ENCODE results near the gene MT1F.

Gene MT1F

DNA sequence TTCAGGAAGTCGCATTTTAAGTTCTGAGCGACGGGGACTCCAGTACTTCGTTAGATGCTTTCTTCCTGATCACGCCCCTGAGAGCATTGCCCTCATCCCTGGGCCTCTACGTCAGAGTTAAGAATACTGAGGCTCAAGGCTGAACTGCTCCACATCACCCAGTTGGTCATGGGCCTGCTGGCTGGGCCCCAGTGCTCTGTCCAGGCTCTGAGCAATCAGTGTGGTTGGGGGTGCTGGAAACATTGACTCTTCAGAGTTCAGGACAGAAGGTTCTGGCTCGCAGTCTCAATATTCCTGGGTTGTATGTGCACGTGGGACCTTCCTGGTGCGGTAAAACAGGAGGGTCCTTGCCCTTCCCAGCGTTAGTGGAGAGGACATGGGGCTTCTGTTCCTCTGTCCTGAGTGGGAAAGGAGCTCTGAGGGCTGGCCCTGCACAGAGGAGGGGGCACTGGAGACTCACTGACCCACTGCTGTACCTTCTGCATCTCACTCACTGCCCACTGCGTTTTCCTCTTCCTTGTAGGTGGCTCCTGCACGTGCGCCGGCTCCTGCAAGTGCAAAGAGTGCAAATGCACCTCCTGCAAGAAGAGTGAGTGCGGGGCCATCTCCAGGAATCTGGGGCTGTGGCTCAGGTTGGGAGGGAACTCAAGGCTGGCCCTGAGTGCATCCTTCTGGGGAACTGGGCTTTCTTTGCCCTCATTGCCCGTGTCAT lies 31.7 kb upstream of the MT1F start:
- DNase-seq: no peak

DNA sequence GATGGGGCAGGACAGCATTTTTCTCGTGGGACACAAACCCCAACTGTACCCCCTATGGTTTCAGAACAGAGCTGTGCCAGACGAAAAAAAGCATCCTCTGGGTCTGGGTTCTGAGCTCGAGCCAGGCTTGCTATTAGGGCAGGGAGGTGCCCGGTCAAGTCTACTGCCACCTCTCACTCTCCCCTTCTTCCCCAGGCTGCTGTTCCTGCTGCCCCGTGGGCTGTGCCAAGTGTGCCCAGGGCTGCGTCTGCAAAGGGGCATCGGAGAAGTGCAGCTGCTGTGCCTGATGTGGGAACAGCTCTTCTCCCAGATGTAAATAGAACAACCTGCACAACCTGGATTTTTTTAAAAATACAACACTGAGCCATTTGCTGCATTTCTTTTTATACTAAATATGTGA lies 31.1 kb upstream of the MT1F start:
- no peak for DNase-seq

DNA sequence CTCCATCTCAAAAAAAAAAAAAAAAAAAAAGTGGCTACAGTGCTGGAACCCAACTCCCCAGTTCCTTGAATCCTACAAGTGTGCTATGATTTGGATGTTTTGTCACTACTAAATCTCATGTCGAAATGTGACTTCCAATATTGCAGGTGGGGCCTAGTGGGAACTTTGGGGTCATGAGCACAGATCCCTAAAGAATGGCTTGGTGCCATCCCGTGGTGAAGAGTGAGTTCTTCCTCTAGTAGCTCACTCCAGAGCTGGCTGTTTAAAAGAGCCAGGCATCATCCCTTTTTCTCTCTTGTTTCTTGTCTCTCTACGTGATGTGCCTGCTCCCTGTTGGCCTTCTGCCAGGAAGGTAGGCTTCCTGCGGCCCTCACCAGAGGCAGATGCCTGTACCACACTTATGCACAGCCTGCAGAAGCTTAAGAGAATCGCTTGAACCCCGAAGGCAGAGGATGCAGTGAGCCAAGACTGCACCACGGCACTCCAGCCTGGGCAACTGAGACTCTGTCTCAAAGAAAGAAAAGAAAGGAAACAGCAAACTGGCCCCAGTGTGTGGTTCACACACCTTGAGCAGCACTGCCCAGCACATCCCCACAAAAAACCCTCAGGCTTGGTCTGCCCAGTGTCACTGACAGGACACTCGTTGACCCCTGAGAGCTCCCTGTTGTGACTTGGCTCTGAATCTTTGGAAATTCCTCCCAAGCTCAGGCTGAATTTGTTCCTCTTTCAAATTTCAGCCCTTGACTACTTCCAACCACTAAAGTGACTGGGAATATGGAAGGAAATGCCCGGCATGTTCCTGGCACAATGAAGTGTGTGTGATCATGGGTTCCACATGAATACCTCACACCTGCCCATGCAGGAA lies 29.0 kb upstream of the MT1F start:
- DNase-seq: no peak

DNA sequence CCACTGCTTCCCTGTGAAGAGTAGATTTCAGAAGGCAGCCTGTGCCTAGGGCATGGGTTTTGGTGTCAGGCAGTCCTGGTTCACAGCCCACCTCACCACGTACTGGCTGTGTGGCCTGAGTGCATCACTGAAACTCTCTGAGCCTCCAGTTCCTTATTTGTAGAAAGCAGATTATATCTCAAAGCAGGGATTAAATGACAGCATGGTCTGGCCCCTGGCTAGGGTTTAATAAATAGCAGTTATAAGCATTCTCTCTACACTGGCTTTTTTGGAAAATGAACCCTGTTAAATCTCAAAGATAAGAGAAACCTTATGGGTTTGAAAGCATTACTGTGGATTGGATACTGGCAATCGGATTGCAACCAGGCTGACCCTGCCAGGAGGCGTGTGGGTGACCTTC lies 28.2 kb upstream of the MT1F start:
- no peak for DNase-seq

DNA sequence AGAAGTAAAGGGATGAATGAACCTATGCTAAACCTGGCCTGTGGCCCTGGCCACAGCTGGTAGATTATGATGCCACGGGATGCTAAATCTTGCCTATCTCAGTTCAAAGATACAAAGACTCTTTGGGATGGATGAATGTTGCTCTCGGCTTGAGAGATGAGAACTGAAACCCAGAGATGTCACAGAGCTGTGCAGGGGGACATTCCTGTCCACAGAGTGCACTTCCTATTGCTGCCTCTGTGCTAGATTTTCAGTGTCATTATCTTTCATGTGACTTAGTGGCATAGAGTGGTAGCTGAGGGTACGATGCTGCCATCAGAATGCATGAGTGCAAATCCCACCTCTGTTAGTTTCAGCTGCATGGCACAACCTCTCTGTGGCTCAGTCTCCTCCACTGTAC lies 27.6 kb upstream of the MT1F start:
- no peak for DNase-seq

DNA sequence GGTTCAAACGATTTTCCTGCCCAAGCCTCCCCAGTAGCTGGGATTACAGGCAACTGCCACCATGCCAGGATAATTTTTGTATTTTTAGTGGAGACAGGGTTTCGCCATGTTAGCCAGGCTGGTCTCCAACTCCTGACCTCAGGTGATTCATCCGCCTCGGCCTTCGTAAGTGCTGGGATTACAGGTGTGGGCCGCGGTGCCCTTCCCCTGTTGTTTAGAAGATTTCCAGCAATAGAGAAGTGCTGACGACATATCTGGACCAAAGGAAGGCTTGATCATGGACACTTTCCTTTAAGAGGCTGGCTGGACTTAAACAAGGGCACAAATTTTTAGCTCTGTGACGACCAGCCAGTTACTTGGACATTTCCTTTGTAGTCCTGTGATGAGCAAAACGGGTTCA lies 26.6 kb upstream of the MT1F start:
- no peak for DNase-seq

DNA sequence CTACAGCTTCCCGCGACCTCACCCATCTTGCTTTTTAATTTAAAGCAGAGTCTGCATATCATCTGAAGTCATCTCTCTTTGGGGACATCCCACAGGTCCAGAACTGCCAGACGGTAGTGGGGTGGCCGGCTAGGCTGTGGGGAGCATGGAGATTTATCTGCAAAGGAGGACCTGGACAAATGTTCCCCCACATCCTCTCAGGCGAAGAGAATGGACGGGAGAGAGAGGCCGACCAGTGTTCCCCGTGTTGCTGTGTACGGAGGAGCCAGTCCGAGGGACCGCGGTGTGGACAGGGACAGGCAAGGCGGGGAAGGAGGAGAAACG lies 26.0 kb upstream of the MT1F start:
- no peak for DNase-seq

DNA sequence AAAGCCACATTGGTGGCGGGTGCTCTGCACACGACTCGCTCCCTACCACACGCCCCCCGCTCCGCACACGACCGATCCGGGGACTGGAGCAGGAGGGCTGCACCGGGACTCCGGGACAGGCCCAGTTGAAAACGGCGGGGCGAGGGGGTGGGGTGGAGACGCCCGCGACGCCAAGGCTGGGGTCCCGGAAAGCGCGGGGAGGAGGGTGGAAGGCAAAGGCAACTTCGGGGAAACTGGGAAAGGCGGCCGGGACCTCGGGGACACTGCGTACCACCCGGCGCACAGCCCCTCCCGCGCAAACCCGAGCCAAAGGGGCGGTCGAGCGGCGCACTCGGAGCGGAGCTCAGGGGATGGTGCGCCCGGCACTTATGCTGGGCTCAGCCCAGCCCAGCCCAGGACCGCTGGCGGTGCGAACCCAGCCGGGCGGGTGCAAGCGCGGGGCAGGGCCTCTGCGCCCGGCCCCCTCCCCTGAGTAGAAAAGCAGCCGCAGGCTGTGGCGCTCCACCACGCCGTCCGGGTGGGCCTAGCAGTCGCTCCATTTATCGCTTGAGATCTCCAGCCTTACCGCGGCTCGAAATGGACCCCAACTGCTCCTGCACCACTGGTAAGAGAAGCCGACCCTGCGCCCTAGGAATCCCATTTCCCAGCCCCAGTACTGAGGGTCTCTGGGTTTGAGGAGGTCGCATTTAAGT lies 25.5 kb upstream of the MT1F start, which contains the start of gene MT1M:
TSS of gene MT1M (plus strand) at position 504 of the 692 bp plus-strand sequence. CDS start at position 577, 73 bp downstream.
- no peak for DNase-seq

DNA sequence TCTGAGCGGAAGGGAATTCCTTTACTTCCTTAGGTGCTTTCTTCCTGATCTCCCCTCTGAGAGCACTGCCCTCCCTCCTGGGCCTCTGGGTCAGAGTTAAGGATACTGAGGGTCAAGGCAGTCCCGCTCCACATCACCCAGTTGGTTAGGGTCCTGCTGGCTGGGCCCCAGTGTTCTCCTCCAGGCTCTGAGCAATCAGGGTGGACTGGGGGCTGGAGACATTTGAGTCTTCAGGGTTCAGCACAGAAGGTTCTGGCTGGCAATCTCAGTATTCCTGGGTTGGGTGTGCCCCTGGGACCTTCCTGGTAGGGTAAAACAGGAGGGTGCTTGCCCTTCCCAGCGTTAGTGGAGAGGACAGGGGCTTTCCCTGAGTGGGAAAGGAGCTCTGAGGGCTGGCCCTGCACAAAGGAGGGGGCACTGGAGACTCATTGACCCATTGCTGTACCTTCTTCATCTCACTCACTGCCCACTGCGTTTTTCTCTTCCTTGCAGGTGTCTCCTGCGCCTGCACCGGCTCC lies 24.9 kb upstream of the MT1F start:
- no peak for DNase-seq

DNA sequence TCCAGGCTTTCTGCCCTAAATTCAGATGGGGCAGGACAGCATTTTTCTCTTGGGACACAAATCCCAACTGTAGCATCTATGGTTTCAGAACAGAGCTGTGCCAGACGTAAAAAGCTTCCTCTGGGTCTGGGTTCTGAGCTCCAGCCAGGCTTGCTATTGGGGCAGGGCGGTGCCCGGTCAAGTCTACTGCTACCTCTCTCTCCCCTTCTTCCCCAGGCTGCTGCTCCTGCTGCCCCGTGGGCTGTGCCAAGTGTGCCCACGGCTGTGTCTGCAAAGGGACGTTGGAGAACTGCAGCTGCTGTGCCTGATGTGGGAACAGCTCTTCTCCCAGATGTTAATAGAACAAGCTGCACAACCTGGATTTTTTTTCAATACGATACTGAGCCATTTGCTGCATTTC lies 24.2 kb upstream of the MT1F start:
- DNase-seq: no peak

DNA sequence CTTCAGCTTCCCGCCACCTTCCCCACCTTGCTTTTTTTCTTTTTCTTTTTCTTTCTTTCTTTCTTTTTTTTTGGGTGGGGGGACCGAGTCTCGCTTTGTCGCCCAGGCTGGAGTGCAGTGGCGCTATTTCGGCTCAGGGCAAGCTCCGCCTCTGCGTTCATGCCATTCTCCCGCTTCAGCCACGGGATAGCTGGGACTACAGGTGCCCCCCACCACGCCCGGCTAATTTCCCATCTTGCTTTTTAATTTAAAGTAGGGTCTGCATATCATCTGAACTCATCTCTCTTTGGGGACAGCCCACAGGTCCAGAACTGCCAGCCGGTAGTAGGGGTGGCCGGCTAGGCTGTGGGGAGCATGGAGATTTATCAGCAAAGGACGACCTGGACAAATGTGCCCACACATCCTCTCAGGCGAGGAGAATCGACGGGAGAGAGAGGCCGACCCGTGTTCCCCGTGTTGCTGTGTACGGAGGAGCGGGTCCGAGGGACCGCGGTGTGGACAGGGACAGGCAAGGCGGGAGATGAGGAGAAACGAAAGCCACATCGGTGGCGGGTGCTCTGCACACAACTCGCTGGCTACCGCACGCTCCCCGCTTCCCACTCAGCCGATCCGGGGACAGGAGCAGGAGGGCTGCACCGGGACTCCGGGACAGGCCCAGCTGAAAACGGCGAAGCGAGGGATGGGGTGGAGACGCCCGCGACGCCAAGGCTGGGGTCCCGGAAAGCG lies 22.9 kb upstream of the MT1F start:
- DNase-seq: no peak

DNA sequence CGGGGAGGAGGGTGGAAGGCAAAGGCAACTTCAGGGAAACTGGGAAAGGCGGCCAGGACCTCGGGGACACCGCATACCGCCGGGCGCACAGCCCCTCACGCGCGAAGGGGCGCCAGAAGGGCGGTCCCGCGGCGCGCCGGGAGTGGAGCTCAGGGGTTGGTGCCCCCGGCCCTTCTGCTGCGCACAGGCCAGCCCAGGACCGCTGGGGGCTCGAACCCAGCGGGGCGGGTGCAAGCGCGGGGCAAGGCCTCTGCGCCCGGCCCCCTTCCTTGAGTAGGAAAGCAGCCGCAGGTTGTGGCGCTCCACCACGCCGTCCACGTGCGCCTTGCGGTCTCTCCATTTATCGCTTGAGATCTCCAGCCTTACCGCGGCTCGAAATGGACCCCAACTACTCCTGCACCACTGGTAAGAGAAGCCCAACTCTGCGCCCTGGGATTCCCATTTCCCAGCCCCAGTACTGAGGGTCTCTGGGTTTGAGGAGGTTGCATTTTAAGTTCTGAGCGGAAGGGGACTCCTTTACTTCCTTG lies 22.3 kb upstream of the MT1F start:
- no peak for DNase-seq

DNA sequence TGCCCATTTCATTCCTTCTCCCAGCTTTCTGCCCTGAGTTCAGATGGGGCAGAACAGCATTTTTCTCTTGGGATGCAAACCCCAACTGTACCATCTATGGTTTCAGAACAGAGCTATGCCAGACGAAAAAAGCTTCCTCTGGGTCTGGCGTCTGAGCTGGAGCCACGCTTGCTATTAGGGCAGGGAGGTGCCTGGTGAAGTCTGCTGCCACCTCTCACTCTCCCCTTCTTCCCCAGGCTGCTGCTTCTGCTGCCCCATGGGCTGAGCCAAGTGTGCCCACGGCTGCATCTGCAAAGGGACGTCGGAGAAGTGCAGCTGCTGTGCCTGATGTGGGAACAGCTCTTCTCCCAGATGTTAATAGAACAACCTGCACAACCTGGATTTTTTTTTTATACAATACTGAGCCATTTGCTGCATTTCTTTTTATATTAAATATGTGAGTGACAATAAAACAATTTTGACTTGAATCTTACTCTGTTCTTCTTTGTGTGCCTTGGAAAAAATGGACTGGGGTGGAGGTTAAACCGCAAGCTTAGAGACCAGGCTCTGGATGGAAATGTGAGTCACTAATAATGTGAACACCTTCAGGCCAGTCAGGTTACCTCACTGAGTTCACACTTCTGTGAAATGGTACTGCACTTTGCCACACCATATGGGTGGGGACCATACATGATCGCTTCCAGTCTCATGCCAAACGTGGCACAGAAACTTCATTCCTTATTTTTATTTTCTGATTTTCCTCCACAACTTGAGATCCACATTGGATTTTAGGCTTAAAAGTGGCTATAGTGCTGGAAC lies 20.9 kb upstream of the MT1F start:
- no peak for DNase-seq

DNA sequence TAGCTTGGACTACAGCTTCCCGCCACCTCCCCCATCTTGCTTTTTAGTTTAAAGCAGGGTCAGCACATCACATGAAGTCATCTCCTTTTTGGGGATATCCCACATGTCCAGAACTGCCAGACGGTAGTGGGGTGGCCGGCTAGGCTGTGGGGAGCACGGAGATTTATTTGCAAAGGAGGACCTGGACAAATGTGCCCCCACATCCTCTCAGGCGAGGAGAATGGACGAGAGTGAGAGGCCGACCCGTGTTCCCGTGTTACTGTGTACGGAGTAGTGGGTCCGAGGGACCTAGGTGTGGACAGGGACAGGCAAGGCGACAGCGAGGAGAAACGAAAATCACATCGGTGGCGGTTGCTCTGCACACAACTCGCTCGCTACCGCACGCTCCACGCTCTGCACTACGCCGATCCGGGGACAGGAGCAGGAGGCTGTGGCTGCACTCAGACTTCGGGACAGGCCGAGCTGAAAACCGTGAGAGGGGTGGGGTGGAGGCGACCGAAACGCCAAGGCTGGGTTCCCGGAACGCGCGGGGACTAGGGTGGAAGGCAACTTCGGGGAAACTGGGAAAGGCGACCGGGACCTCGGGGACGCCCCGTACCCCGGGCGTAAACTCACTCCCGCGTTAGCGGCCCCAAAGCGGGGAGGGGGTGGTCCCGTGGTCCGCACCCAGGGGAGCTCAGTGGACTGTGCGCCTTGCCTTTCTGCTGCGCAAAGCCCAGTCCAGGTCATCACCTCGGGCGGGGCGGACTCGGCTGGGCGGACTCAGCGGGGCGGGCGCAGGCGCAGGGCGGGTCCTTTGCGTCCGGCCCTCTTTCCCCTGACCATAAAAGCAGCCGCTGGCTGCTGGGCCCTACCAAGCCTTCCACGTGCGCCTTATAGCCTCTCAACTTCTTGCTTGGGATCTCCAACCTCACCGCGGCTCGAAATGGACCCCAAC lies 19.7 kb upstream of the MT1F start, which contains the start of gene MT1A:
TSS of gene MT1A (plus strand) at position 853 of the 937 bp plus-strand sequence. CDS start at position 926, 73 bp downstream.
- no peak for DNase-seq

DNA sequence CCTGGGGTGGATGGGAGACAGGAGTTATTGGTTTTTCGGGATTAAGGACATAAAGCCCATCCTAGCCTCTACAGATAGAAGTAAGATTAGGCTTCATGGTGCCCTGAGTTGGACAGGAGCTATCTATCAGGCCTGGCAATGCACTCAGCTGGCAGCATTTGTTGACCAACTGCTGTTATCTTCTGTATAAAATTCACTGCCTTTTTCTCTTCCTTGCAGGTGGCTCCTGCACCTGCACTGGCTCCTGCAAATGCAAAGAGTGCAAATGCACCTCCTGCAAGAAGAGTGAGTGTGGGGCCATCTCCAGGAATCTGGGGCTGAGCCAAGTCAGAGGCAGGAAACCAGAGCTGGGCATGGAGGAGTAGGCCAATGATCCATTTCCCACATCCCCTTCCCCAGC lies 18.7 kb upstream of the MT1F start:
- DNase-seq: no peak

DNA sequence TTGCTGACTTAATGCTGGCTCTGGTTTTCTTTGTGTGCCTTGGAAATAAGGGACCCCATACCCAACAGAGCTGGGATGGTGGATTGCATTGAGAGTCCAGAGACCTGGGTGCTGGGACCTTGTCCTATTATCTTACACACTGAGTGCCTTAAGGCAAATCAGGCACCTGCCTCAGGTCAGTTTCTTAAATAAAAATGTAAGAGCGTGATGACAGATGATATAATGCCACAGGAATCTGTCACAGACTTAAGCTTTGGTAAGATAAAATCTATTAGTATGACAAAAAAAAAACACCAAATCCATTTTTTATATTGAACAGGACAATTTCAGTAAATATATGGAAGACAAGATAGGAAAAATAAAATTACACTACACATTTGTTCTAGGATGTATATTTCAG lies 17.7 kb upstream of the MT1F start:
- DNase-seq: no peak

DNA sequence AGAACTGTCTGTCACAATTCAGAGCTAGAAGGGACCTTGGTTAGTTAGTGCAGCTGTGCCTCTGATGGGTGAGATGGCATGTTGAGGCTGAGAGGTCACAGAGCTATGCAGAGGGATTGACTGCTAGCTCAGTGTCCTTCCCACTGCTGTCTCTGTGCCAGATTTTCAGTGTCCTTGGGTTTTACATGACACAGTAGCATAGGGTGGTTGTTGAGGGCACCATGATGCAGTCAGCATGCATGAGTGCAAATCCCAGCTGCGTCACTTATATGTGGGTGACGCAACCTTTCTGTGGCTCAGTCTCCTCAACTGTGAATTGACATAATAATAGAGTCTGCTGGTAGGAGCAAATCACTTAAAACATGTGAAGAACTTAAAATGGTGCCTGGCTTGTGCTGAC lies 16.6 kb upstream of the MT1F start:
- no peak for DNase-seq

DNA sequence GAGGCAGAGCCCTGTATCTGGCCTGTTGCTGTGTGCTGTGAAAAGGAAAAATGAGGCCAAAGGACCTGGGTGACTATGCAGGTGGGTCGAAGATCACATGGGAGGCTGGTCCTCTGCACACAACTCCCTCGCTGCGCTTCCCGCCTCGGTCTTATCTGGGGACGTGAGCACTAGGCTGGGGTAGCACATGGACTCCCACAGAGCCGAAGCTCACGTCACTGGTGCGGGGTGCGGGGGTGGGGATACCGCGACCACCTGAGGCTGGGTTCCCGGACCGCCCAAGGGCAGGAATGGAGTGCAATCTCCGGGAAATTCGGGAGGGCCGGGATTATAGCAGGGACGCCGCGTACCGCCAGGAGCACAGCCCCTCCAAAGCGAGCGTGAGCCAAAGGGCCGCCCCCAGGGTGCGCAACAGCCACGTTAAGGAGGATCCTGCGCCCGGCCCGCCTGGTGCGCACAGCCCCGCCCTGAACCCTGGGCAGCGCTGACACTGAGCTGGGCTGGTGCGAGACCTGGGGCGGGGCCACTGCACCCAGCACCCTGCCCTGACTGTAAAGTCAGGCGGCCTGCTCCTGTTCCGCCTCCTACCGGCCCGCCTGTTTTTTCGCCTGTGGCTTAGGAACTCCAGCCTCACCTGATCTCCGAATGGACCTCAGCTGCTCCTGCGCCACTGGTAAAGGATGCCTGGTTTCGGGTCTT lies 14.5 kb upstream of the MT1F start:
- peak; percentile 84 for DNase-seq

DNA sequence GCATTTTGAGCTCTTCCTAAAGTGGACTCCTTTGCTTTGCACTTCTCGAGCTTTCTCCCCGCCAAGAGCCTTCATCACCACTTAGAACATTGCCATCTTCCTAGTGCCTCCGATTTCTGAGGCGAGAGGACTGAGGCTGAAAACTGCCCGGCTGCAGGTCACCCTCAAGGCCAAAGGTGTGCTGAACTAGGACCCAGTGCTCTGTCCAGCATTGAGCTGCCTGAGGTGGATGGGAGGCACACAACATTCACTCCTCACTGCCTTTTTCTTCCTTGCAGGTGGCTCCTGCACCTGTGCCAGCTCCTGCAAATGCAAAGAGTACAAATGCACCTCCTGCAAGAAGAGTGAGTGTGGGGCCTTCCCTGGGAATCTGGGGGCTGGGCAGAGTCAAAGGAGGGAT lies 13.9 kb upstream of the MT1F start:
- DNase-seq: no peak

DNA sequence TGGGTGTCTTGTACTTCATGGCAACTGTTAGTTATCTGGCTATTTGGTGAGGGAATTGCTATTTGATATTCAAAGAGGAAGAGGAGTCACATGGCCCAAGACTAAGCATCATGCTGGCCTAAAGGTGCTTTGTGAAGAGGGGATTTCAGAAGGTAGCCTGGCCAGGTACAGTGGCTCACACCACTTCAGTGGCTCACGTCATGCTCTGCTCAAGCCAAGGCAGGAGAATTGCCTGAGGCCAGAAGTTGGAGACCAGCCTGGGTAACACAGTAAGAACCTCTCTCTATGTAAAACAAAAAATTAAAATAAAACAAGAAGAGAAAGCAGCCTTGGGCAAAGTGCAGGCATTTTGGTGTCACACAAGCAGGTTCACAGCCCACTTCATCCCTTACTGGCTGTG lies 12.4 kb upstream of the MT1F start:
- DNase-seq: no peak
